Right ventricle myocardium superior (tissue), 1 donor: ENCODE results near the gene KIF6. TPM values are rescaled to one million over a fixed set of nuclear protein-coding genes. Genes with fewer than 3 reads are reported as not detected.

ENCODE experiments used
- ATAC-seq: fragments of 200-7000 bp; cut with Tn5 transposase; one replicate; pipeline ENCODE4 v1.9.1; 2020; ENCODE audit warnings: mild to moderate bottlenecking; ENCODE audit not compliant: poor library complexity
- DNase-seq: peaks from one replicate; pipeline ENCODE4 v3.0.0-alpha.2; 2020
- intact Hi-C: fragments of 100-400 bp; cut with DNase I; formaldehyde crosslinking; loops from one replicate; pipeline ENCODE4 v1.11.2; 2022
- total RNA-seq: library from RNA; stranded (reverse); fragmentation: NEBNext Ultra II Directional; extraction: Animal tissue kit (Norgen Biotek cat#: 25700); gene quantifications from one replicate; pipeline ENCODE4 v1.2.1, GENCODE V29; 2021
- donor health status: DM: no; HTN: yes; CAD: no; lungs with severe emphysema.

KIF6 gene
- total RNA-seq, 1 donor from 2014 or later, result 0.27 TPM

- ATAC-seq (no peak), DNase-seq (no peak)
- intact Hi-C loops, result no loop called here
These were observed 397.7 kb downstream of the KIF6 start for GRCh38 chr6:39327507-39327906.

- ATAC-seq (no peak), DNase-seq (no peak)
- intact Hi-C loops, result no loop called here
These were observed 402.8 kb downstream of the KIF6 start, which contains the start of gene KCNK16 for GRCh38 chr6:39322306-39322850. TSS of gene KCNK16 (minus strand) at chr6:39322702. CDS start at chr6:39322540, 162 bp downstream.

- ATAC-seq (no peak), DNase-seq (no peak)
- intact Hi-C loops, result no loop called here
These were observed 403.4 kb downstream of the KIF6 start for GRCh38 chr6:39321761-39322160.

GRCh38 chr6:39320363-39320984, 404.7 kb downstream of the KIF6 start:
- intact Hi-C loops, result no loop called here
- no peak for ATAC-seq
- DNase-seq, result no peak

- DNase-seq, result no peak
- ATAC-seq, result no peak
- intact Hi-C loops, result no loop called here
These were observed 405.4 kb downstream of the KIF6 start for GRCh38 chr6:39319621-39320362.

GRCh38 chr6:39317256-39317655, 408.0 kb downstream of the KIF6 start:
- DNase-seq, result no peak
- intact Hi-C loops, result no loop called here
- no peak for ATAC-seq

GRCh38 chr6:39314273-39314795, 410.9 kb downstream of the KIF6 start, which contains the start of gene KCNK17:
TSS of gene KCNK17 (minus strand) at chr6:39314419. CDS start at chr6:39314320, 99 bp downstream.
- ATAC-seq (no peak), DNase-seq (no peak)
- intact Hi-C loops, result no loop called here

GRCh38 chr6:39313526-39314272, 411.5 kb downstream of the KIF6 start:
- intact Hi-C loops, result no loop called here
- DNase-seq, result no peak
- peak; percentile 18 for ATAC-seq

GRCh38 chr6:39312912-39313525, 412.2 kb downstream of the KIF6 start:
- intact Hi-C loops, result no loop called here
- DNase-seq (peak; percentile 54), ATAC-seq (no peak)

- ATAC-seq, result no peak
These were observed 414.7 kb downstream of the KIF6 start for GRCh38 chr6:39310542-39310941.

GRCh38 chr6:39309942-39310531, 415.2 kb downstream of the KIF6 start:
- ATAC-seq (peak; percentile 89), DNase-seq (peak; percentile 80)
- intact Hi-C loops, result loop anchor here (5.0 kb wide), 1 partner anchor 438 kb away; no protein-coding TSS in a partner anchor

More at GRCh38 chr6:39310542-39310941, 414.7 kb downstream of the KIF6 start:
- intact Hi-C loops, result no loop called here
- DNase-seq, result no peak

- no peak for ATAC-seq
- intact Hi-C loops, result loop anchor here (5.0 kb wide), 1 partner anchor 435 kb away; no protein-coding TSS in a partner anchor
- no peak for DNase-seq
These were observed 417.7 kb downstream of the KIF6 start for GRCh38 chr6:39307462-39307861.

GRCh38 chr6:39304951-39305350, 420.3 kb downstream of the KIF6 start:
- DNase-seq, result no peak
- ATAC-seq, result no peak
- intact Hi-C loops, result loop anchor here (5.0 kb wide), 2 partner anchors 333 to 433 kb away; no protein-coding TSS in a partner anchor

GRCh38 chr6:39303425-39304153, 421.6 kb downstream of the KIF6 start:
- intact Hi-C loops, result loop anchor here (1.0 to 5.0 kb wide), 2 partner anchors 137 to 331 kb away; no protein-coding TSS in a partner anchor
- no peak for DNase-seq
- ATAC-seq, result no peak

- DNase-seq (peak; percentile 91), ATAC-seq (peak; percentile 96)
- intact Hi-C loops, result loop anchor here (1.0 to 5.0 kb wide), 2 partner anchors 137 to 331 kb away; no protein-coding TSS in a partner anchor
These were observed 422.4 kb downstream of the KIF6 start for GRCh38 chr6:39302669-39303424.

- DNase-seq (no peak), ATAC-seq (no peak)
- intact Hi-C loops, result loop anchor here (5.0 kb wide), 1 partner anchor 330 kb away; no protein-coding TSS in a partner anchor
These were observed 423.2 kb downstream of the KIF6 start for GRCh38 chr6:39302011-39302410.
